SK-N-SH (cell line): ENCODE measurements around the gene GPX7.

Experiments used
- CTCF ChIP-seq: fragments of 200-600 bp; sonication (generic); IDR thresholded peaks from 2 replicates; pipeline ENCODE4 v1.6.1; 2017; ENCODE audit warnings: antibody characterized with exemption, mild to moderate bottlenecking, moderate library complexity
- EP300 ChIP-seq, 2 experiments: IDR thresholded peaks; 2 replicates each; pipeline versions ENCODE4 v1.4.0 to v1.6.1; 2012; ENCODE audit warnings: borderline replicate concordance in 1 of 2, low read depth in 1 of 2, low read length in 1 of 2
- EZH2phosphoT487 ChIP-seq: fragments of 200-600 bp; sonication (generic); IDR thresholded peaks from 2 replicates; pipeline ENCODE4 v1.6.1; 2017; ENCODE audit warnings: low read depth, mixed run types, mild to moderate bottlenecking, antibody characterized with exemption, moderate library complexity, borderline replicate concordance
- FOXM1 ChIP-seq: IDR thresholded peaks from 2 replicates; pipeline ENCODE4 v1.4.0; 2012; ENCODE audit warnings: low read depth, mild to moderate bottlenecking
- MEF2A ChIP-seq: IDR thresholded peaks from 2 replicates; pipeline ENCODE4 v1.4.0; 2012; ENCODE audit warnings: low read depth, borderline replicate concordance
- MXI1 ChIP-seq: IDR thresholded peaks from 2 replicates; pipeline ENCODE4 v1.6.1; 2012; ENCODE audit warnings: mild to moderate bottlenecking, low read depth, low read length, improper control_type of control experiment
- REST ChIP-seq: IDR thresholded peaks from 2 replicates; pipeline ENCODE4 v1.6.1; 2012; ENCODE audit warnings: mild to moderate bottlenecking, low read depth, low read length, moderate library complexity
- SIN3A ChIP-seq: IDR thresholded peaks from 2 replicates; pipeline ENCODE4 v1.6.1; 2012; ENCODE audit warnings: low read depth, mild to moderate bottlenecking, low read length, moderate library complexity, borderline replicate concordance
- TEAD4 ChIP-seq: IDR thresholded peaks from 2 replicates; pipeline ENCODE4 v1.4.0; 2012; ENCODE audit warnings: mild to moderate bottlenecking, borderline replicate concordance; ENCODE audit not compliant: insufficient read depth
- YY1 ChIP-seq: IDR thresholded peaks from 2 replicates; pipeline ENCODE4 v1.4.0; 2012; ENCODE audit warnings: low read depth, mild to moderate bottlenecking

DNA sequence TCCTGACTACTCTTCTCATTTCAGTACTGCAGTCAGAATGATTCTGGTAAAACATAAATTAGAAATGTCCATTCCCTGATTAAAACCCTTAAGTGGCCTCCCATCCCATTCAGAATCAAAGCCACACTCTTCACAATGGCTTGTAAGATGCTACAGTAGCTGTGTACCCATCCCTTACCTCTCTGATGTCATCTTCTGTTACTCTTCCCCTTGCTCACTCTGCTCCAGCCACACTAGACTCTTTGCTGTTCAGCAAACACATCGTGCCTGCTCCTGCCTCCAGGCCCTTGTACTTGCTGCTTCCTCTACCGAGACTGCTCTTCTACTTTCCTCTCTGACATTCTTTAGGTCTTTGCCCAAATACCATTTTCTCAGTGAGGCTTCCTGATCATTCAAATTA, 4.3 kb upstream of the GPX7 start:
- TF ChIP-seq CTCF = no peak
- no peak for TF ChIP-seq EP300 (IDR thresholded peaks at IDR 0.05; ENCODE audit: borderline replicate concordance in 1 of 2, low read depth in 1 of 2, low read length in 1 of 2)
- no peak for TF ChIP-seq MEF2A
- TF ChIP-seq TEAD4 = no peak
- no peak for TF ChIP-seq REST
- no peak for TF ChIP-seq YY1
- TF ChIP-seq FOXM1 = no peak
- TF ChIP-seq MXI1 = no peak
- no peak for TF ChIP-seq SIN3A
- no peak for TF ChIP-seq EZH2phosphoT487
